Muscle of leg (tissue), 11 donors: ENCODE measurements around the gene PYY. TPM values are rescaled to one million over a fixed set of nuclear protein-coding genes. Genes with fewer than 3 reads are reported as not detected.
"Not testable (repeated sequence)": the region's sequence is repeated elsewhere in the genome, so short reads cannot be mapped to it uniquely, and the experiment has no call there.

Experiments
- DNase-seq: peaks from one replicate; pipeline ENCODE4 v3.0.0; 2013
- H3K27ac ChIP-seq: one replicate; pipeline ENCODE4 v1.5.1; 2013; ENCODE audit warnings: mild to moderate bottlenecking, low read length, control low read depth
- H3K27me3 ChIP-seq: one replicate; pipeline ENCODE4 v1.6.1; 2013; ENCODE audit warnings: low read length; ENCODE audit not compliant: control insufficient read depth, insufficient read depth
- H3K36me3 ChIP-seq: one replicate; pipeline ENCODE4 v1.6.1; 2013; ENCODE audit warnings: low read length; ENCODE audit not compliant: control insufficient read depth, insufficient read depth
- H3K4me1 ChIP-seq: one replicate; pipeline ENCODE4 v1.6.1; 2013; ENCODE audit warnings: low read length; ENCODE audit not compliant: control insufficient read depth, insufficient read depth
- H3K4me3 ChIP-seq: one replicate; pipeline ENCODE4 v1.5.1; 2013; ENCODE audit warnings: low read length, control low read depth
- H3K9me3 ChIP-seq: replicated peaks from 2 replicates; pipeline ENCODE4 v1.6.1; 2013; ENCODE audit warnings: low read depth, low read length; ENCODE audit not compliant: control insufficient read depth
- WGBS: methylation state at CpG from one replicate; pipeline ENCODE4 v1.1.5; 2013; ENCODE audit warnings: missing lambda C conversion rate; ENCODE audit not compliant: insufficient coverage; 5-methylcytosine and 5-hydroxymethylcytosine counted together
- polyA plus RNA-seq, 8 donors: library from polyadenylated mRNA; unstranded; fragments of 120-200 nt; gene quantifications; one replicate each; pipeline versions ENCODE4 v1.2.1 to v1.2.3, GENCODE V29; 2013; ENCODE audit warnings: inconsistent platforms in 1 of 8, low replicate concordance in 1 of 8; ENCODE audit not compliant: insufficient read length in 8 of 8, insufficient read depth in 1 of 8
- total RNA-seq: library from RNA; stranded (reverse); fragments of 120-200 nt; gene quantifications from one replicate; pipeline ENCODE4 v1.2.4, GENCODE V29; 2013

The PYY gene
- total and polyA plus RNA-seq, 9 donors: 0.17 to 0.80 TPM; not detected in 7

- Histone ChIP-seq H3K27ac (no peak overlapping the region), H3K4me1 (peaks cover 12% of the 10 kb centered on the region), H3K4me3 (no peak overlapping the region), H3K36me3 (no peaks in the 10 kb centered on the region), H3K27me3 (peaks cover 54% of the 10 kb centered on the region), H3K9me3 (no peaks in the 10 kb centered on the region)
- 80% methylated on average over 1 of the region's 4 CpGs for WGBS
- no peak for DNase-seq
Measured at GRCh38 chr17:43979671-43980070, 25.9 kb upstream of the PYY start.

- H3K9me3 ChIP-seq: no peaks in the 10 kb centered on the region
- DNase-seq: no peak
- H3K4me1 ChIP-seq: peaks cover 7% of the 10 kb centered on the region
- H3K27ac ChIP-seq: no peak overlapping the region
- WGBS: 63% methylated on average over 5 of the region's 7 CpGs
- H3K36me3 ChIP-seq: no peaks in the 10 kb centered on the region
- H3K4me3 ChIP-seq: no peak overlapping the region
- H3K27me3 ChIP-seq: peaks cover 52% of the 10 kb centered on the region
Measured at GRCh38 chr17:43979011-43979410, 25.3 kb upstream of the PYY start.

GRCh38 chr17:43978078-43978477 lies 24.3 kb upstream of the PYY start:
- WGBS: 90% methylated on average over 2 of the region's 2 CpGs
- DNase-seq: no peak
- Histone ChIP-seq H3K9me3 (no peaks in the 10 kb centered on the region), H3K27me3 (peaks cover 46% of the 10 kb centered on the region), H3K4me1 (no peaks in the 10 kb centered on the region), H3K27ac (no peak overlapping the region), H3K4me3 (no peak overlapping the region), H3K36me3 (no peaks in the 10 kb centered on the region)

GRCh38 chr17:43976963-43977837 lies 23.5 kb upstream of the PYY start:
- no peaks in the 10 kb centered on the region for H3K9me3 ChIP-seq
- no peaks in the 10 kb centered on the region for H3K36me3 ChIP-seq
- H3K4me1 ChIP-seq: no peaks in the 10 kb centered on the region
- 71% methylated on average over 7 of the region's 9 CpGs for WGBS
- DNase-seq: no peak
- peaks cover 37% of the 10 kb centered on the region for H3K27me3 ChIP-seq
- H3K27ac ChIP-seq: no peak overlapping the region
- no peak overlapping the region for H3K4me3 ChIP-seq

GRCh38 chr17:43975898-43976297 lies 22.2 kb upstream of the PYY start:
- Histone ChIP-seq H3K9me3 (no peaks in the 10 kb centered on the region), H3K27ac (no peak overlapping the region), H3K4me3 (no peak overlapping the region), H3K4me1 (no peaks in the 10 kb centered on the region), H3K27me3 (peaks cover 33% of the 10 kb centered on the region), H3K36me3 (no peaks in the 10 kb centered on the region)
- DNase-seq: no peak
- WGBS: no CpG with 5 or more reads among the region's 27 CpGs

GRCh38 chr17:43974382-43975266 lies 20.9 kb upstream of the PYY start:
- no peak overlapping the region for H3K27ac ChIP-seq
- no peaks in the 10 kb centered on the region for H3K36me3 ChIP-seq
- no peaks in the 10 kb centered on the region for H3K4me1 ChIP-seq
- peaks cover 32% of the 10 kb centered on the region for H3K27me3 ChIP-seq
- H3K4me3 ChIP-seq: no peak overlapping the region
- H3K9me3 ChIP-seq: no peaks in the 10 kb centered on the region
- 15% methylated on average over 5 of the region's 14 CpGs for WGBS
- no peak for DNase-seq

- H3K36me3 ChIP-seq, H3K4me3 ChIP-seq, H3K9me3 ChIP-seq, H3K4me1 ChIP-seq, DNase-seq, H3K27ac ChIP-seq: not testable (repeated sequence)
- 85% methylated on average over 19 of the region's 22 CpGs for WGBS
- H3K27me3 ChIP-seq: peaks cover 21% of the 10 kb centered on the region
Measured at GRCh38 chr17:43972444-43973212, 18.9 kb upstream of the PYY start.

GRCh38 chr17:43971436-43971835 lies 17.7 kb upstream of the PYY start:
- not testable (repeated sequence) for H3K27ac ChIP-seq, H3K36me3 ChIP-seq, H3K9me3 ChIP-seq, DNase-seq, H3K4me1 ChIP-seq, H3K4me3 ChIP-seq
- no CpG with 5 or more reads among the region's 2 CpGs for WGBS
- peaks cover 16% of the 10 kb centered on the region for H3K27me3 ChIP-seq

GRCh38 chr17:43970366-43970765 lies 16.6 kb upstream of the PYY start:
- no peaks in the 10 kb centered on the region for H3K4me1 ChIP-seq
- no peak overlapping the region for H3K27ac ChIP-seq
- no peak for DNase-seq
- peaks cover 16% of the 10 kb centered on the region for H3K27me3 ChIP-seq
- H3K36me3 ChIP-seq: no peaks in the 10 kb centered on the region
- no peaks in the 10 kb centered on the region for H3K9me3 ChIP-seq
- WGBS: 58% methylated on average over 1 of the region's 4 CpGs
- no peak overlapping the region for H3K4me3 ChIP-seq
